ENCODE measurements around the gene PGRMC2.

Gene PGRMC2

GRCh38 chr4:128298852-128299251, 11.2 kb upstream of the PGRMC2 start:
- DNase-seq (ENCODE audit: low spot score) = no peak

- no peak for DNase-seq (ENCODE audit: low spot score)
These were observed 10.6 kb upstream of the PGRMC2 start for GRCh38 chr4:128298146-128298758.

- no peak for DNase-seq (ENCODE audit: low spot score)
These were observed 7.6 kb upstream of the PGRMC2 start for GRCh38 chr4:128295255-128295654.

GRCh38 chr4:128294464-128294863, 6.9 kb upstream of the PGRMC2 start:
- no peak for DNase-seq (ENCODE audit: low spot score)

GRCh38 chr4:128292349-128292748, 4.7 kb upstream of the PGRMC2 start:
- no peak for DNase-seq (ENCODE audit: low spot score)

- no peak for DNase-seq (ENCODE audit: low spot score)
These were observed 3.5 kb upstream of the PGRMC2 start for GRCh38 chr4:128291096-128291495.

GRCh38 chr4:128290526-128290925, 2.9 kb upstream of the PGRMC2 start:
- DNase-seq (ENCODE audit: low spot score) = no peak

GRCh38 chr4:128289523-128290158, 2.0 kb upstream of the PGRMC2 start:
- DNase-seq (ENCODE audit: low spot score) = no peak

- DNase-seq (ENCODE audit: low spot score) = peak; percentile 57
These were observed 1.1 kb upstream of the PGRMC2 start for GRCh38 chr4:128288689-128289106.

- DNase-seq (ENCODE audit: low spot score) = peak; percentile 99
These were observed 467 bp upstream of the PGRMC2 start for GRCh38 chr4:128287871-128288688.

GRCh38 chr4:128286474-128287058, 1.0 kb downstream of the PGRMC2 start:
- peak; percentile 65 for DNase-seq (ENCODE audit: low spot score)

GRCh38 chr4:128285085-128285997, 2.3 kb downstream of the PGRMC2 start:
- no peak for DNase-seq (ENCODE audit: low spot score)

- DNase-seq (ENCODE audit: low spot score) = no peak
These were observed 3.3 kb downstream of the PGRMC2 start for GRCh38 chr4:128284317-128284716.

GRCh38 chr4:128283071-128283470, 4.5 kb downstream of the PGRMC2 start:
- DNase-seq (ENCODE audit: low spot score) = no peak

GRCh38 chr4:128282516-128282915, 5.1 kb downstream of the PGRMC2 start:
- no peak for DNase-seq (ENCODE audit: low spot score)

- DNase-seq (ENCODE audit: low spot score) = no peak
These were observed 6.3 kb downstream of the PGRMC2 start for GRCh38 chr4:128281354-128281753.

- DNase-seq (ENCODE audit: low spot score) = no peak
These were observed 7.9 kb downstream of the PGRMC2 start for GRCh38 chr4:128279624-128280225.

GRCh38 chr4:128277856-128278255, 9.8 kb downstream of the PGRMC2 start:
- DNase-seq (ENCODE audit: low spot score) = no peak

GRCh38 chr4:128275346-128275745, 12.3 kb downstream of the PGRMC2 start:
- peak; percentile 74 for DNase-seq (ENCODE audit: low spot score)

- DNase-seq (ENCODE audit: low spot score) = no peak
These were observed 16.1 kb downstream of the PGRMC2 start for GRCh38 chr4:128271551-128271950.

- no peak for DNase-seq (ENCODE audit: low spot score)
These were observed 18.6 kb downstream of the PGRMC2 start for GRCh38 chr4:128268970-128269369.

All from kidney tubule cell (primary cell).